Gastrocnemius medialis (tissue), 4 donors: ENCODE data around the gene PLSCR2. TPM values are rescaled to one million over a fixed set of nuclear protein-coding genes. Genes with fewer than 3 reads are reported as not detected.
"Not testable (repeated sequence)": the region's sequence is repeated elsewhere in the genome, so short reads cannot be mapped to it uniquely, and the experiment has no call there.

Source experiments
- ATAC-seq, 2 donors: fragments of 150-250 bp; one replicate each; pipeline ENCODE4 v1.9.1; 2016
- DNase-seq, 2 donors: peaks; one replicate each; pipeline ENCODE4 v3.0.0-alpha.2; 2019
- H3K27ac ChIP-seq, 4 donors: fragments of 200-600 bp; sonication (generic); 1 replicate in 1 of 4; 2 replicates in 3 of 4; pipeline ENCODE4 v1.5.1; 2016 to 2018; ENCODE audit warnings: mild to moderate bottlenecking in 2 of 4, moderate library complexity in 1 of 4
- H3K27me3 ChIP-seq, 3 donors: fragments of 200-600 bp; sonication (generic) in 2 of 3; 1 replicate in 1 of 3; 2 replicates in 2 of 3; pipeline versions ENCODE4 v1.5.1 to v1.6.0; 2016 to 2019; ENCODE audit warnings: mild to moderate bottlenecking in 1 of 3, moderate library complexity in 1 of 3
- H3K36me3 ChIP-seq, 2 donors: fragments of 200-600 bp; sonication (generic) in 1 of 2; one replicate each; pipeline ENCODE4 v1.5.1; 2017 to 2018
- H3K4me1 ChIP-seq, 2 donors: fragments of 200-600 bp; sonication (generic) in 1 of 2; one replicate each; pipeline ENCODE4 v1.5.1; 2016 to 2017; ENCODE audit warnings: mild to moderate bottlenecking in 2 of 2
- H3K4me3 ChIP-seq, 4 donors: fragments of 200-600 bp; sonication (generic) in 3 of 4; 1 replicate in 1 of 4; 2 replicates in 3 of 4; pipeline ENCODE4 v1.5.1; 2016 to 2019; ENCODE audit warnings: mild to moderate bottlenecking in 2 of 4
- H3K9me3 ChIP-seq, 3 donors: fragments of 200-600 bp; sonication (generic) in 2 of 3; 1 replicate in 1 of 3; 2 replicates in 2 of 3; pipeline ENCODE4 v1.5.1; 2016 to 2019
- POLR2A ChIP-seq, 2 donors: fragments of 450-650 bp; IDR thresholded peaks; one replicate each; pipeline ENCODE4 v1.6.1; 2017; ENCODE audit warnings: antibody characterized with exemption in 2 of 2, mild to moderate bottlenecking in 2 of 2, moderate library complexity in 2 of 2
- in situ Hi-C, 4 donors: fragments of 200-750 bp; cut with MboI; loops; one replicate each; pipeline versions ENCODE4 v1.15.0 to v1.8.0; 2017; ENCODE audit warnings: low sequenced_read_pairs in 4 of 4
- intact Hi-C: fragments of 100-400 bp; cut with DNase I; formaldehyde crosslinking; loops from one replicate; pipeline ENCODE4 v1.15.1; 2023; ENCODE audit warnings: low total_unique reads
- total RNA-seq, 4 donors: library from RNA; depleted of rRNA; stranded (reverse); fragments of >200 nt; gene quantifications; one replicate each; pipeline versions ENCODE4 v1.1.0 to v1.2.3, GENCODE V29; 2016
- TF ChIP-seq, protein P1 (sequence below), 5 experiments: fragments of 450-650 bp in 3 of 5; fragments of 200-600 bp in 2 of 5; sonication (generic) in 2 of 5; IDR thresholded peaks in 4 of 5; conservative IDR thresholded peaks in 1 of 5; 1 replicate in 4 of 5; 2 replicates in 1 of 5; pipeline ENCODE4 v1.5.1; 2016 to 2019; ENCODE audit warnings: antibody characterized with exemption in 5 of 5, mild to moderate bottlenecking in 3 of 5, moderate library complexity in 3 of 5

Gene PLSCR2
- total RNA-seq, 4 donors from 2014 or later: not detected

DNA sequence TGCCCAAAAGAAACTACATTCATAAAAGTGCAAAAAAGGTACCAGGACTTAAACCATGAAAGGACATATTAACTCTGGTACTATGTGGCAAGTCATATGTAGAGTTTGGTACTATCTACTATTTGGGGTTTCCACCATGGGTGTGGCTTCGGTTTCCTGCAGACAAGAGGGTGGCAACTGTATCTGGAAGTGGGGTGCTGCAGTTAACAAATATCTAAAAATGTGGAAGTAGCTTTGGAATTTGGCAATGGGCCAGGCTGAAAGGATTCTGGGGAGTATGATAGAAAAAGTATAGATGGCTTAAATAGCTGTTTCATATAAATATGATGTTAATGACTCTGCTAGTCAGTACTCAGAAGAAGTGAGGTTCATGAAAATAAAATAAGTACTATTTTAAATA lies 44.0 kb downstream of the PLSCR2 start:
- no peaks in the 10 kb centered on the region for H3K4me1 ChIP-seq
- no peak overlapping the region for H3K4me3 ChIP-seq
- DNase-seq (no peak), ATAC-seq (no peak)
- no peak overlapping the region for H3K27ac ChIP-seq
- intact Hi-C loops (no loop called here), in situ Hi-C loops (no loop called here)
- H3K9me3 ChIP-seq: no peaks in the 10 kb centered on the region
- H3K27me3 ChIP-seq: no peaks in the 10 kb centered on the region
- no peaks in the 10 kb centered on the region for H3K36me3 ChIP-seq
- TF ChIP-seq, protein P1, sequence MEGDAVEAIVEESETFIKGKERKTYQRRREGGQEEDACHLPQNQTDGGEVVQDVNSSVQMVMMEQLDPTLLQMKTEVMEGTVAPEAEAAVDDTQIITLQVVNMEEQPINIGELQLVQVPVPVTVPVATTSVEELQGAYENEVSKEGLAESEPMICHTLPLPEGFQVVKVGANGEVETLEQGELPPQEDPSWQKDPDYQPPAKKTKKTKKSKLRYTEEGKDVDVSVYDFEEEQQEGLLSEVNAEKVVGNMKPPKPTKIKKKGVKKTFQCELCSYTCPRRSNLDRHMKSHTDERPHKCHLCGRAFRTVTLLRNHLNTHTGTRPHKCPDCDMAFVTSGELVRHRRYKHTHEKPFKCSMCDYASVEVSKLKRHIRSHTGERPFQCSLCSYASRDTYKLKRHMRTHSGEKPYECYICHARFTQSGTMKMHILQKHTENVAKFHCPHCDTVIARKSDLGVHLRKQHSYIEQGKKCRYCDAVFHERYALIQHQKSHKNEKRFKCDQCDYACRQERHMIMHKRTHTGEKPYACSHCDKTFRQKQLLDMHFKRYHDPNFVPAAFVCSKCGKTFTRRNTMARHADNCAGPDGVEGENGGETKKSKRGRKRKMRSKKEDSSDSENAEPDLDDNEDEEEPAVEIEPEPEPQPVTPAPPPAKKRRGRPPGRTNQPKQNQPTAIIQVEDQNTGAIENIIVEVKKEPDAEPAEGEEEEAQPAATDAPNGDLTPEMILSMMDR (IDR thresholded peaks at IDR 0.05 in 4 of 5, conservative IDR thresholded peaks at IDR 0.05 in 1 of 5): no peak
- no peak for TF ChIP-seq POLR2A (IDR thresholded peaks at IDR 0.05)

DNA sequence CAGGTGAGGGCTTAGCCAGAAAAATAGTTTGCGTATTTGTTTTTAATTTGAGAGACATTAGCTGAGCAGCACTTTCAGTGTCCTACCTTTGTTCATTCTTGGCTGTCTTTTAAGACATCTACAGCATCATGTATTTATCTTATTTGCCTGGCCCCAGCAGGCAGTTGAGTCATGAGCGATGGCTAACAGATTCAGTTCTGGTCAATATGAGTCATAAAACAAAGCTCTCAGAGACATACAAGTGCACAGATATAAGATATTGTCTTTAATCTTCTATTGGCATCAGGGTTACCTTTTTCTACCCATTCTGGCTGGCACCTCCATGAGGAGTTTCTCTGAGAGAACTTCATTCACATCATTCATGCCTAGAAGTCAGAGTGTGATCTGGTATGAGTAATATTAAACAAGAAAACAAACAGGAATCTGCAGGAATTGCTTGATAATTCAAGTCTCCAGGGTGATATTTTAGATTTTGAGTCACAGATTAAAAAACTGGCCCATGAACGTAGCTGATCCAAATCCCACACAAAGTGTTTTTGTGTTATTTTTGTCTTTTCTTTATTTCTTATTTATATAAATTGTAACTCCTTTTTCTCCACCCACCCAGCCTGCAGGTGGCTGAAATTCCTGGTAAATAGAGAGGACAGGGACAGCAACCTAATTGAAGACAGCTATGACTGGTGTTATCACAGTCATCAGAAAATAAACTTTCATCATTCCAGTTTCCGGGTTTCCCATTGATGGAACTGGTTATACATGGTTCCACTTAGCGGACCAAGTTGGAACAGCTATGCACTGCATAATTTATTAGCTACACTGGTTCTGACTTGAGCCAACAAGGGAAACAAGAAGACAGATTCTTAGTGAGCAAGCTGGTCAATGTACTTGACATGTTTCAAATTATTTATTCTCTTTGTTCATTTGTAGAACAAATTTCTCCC lies 47.3 kb downstream of the PLSCR2 start:
- H3K9me3 ChIP-seq: no peaks in the 10 kb centered on the region
- ATAC-seq: no peak
- DNase-seq: no peak
- no peak overlapping the region for H3K4me3 ChIP-seq
- TF ChIP-seq POLR2A (IDR thresholded peaks at IDR 0.05): no peak
- TF ChIP-seq, protein P1 (IDR thresholded peaks at IDR 0.05 in 4 of 5, conservative IDR thresholded peaks at IDR 0.05 in 1 of 5): no peak
- H3K27me3 ChIP-seq: no peaks in the 10 kb centered on the region
- no peaks in the 10 kb centered on the region for H3K4me1 ChIP-seq
- H3K36me3 ChIP-seq: no peaks in the 10 kb centered on the region
- in situ Hi-C loops: no loop called here
- H3K27ac ChIP-seq: no peak overlapping the region
- intact Hi-C loops: no loop called here

DNA sequence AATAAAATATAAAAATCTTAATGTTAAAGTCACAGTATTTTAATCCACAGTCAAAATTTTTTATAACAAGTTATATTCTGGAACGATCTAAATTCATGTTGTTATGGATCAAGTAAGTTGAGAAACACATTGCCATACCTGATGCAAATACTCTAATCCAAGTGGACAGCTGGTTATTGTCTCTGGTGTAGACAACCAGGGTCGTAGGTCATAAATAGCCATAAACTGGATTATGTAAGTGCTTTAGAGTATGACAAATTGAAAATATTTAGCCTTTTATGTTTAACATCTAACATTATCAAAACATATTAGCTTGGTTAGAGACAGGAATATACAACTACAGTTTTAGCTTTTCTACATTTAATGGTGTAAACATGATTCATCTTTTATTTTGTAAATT lies 53.0 kb downstream of the PLSCR2 start:
- Histone ChIP-seq H3K4me3 (no peak overlapping the region), H3K36me3 (no peaks in the 10 kb centered on the region), H3K27ac (no peak overlapping the region), H3K9me3 (no peaks in the 10 kb centered on the region), H3K4me1 (no peaks in the 10 kb centered on the region), H3K27me3 (no peaks in the 10 kb centered on the region)
- TF ChIP-seq POLR2A (IDR thresholded peaks at IDR 0.05): no peak
- TF ChIP-seq, protein P1 (IDR thresholded peaks at IDR 0.05 in 4 of 5, conservative IDR thresholded peaks at IDR 0.05 in 1 of 5): no peak
- in situ Hi-C loops: no loop called here
- intact Hi-C loops: no loop called here
- DNase-seq (no peak), ATAC-seq (no peak)

DNA sequence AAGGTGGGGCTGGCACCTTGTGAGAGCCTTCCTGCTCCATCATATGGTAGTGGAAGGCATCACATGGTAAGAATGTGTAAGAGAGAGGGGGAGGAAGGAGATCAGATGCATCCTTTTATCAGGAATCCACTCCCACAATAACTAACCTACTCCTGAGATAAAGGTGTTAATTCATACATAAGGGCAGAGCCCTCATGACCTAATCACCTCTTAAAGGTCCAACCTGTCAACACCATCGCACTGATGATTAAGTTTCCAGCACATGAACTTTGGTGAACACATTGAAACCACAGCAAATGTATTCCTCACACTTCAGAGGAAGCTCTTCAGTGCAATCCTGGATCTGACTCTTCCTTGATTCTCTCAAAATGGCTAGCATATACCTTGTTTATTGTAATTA lies 55.4 kb downstream of the PLSCR2 start:
- in situ Hi-C loops (no loop called here), intact Hi-C loops (no loop called here)
- Histone ChIP-seq H3K9me3 (no peaks in the 10 kb centered on the region), H3K36me3 (no peaks in the 10 kb centered on the region), H3K4me3 (no peak overlapping the region), H3K4me1 (no peaks in the 10 kb centered on the region), H3K27ac (no peak overlapping the region), H3K27me3 (no peaks in the 10 kb centered on the region)
- no peak for DNase-seq
- TF ChIP-seq, protein P1 (IDR thresholded peaks at IDR 0.05 in 4 of 5, conservative IDR thresholded peaks at IDR 0.05 in 1 of 5): no peak
- TF ChIP-seq POLR2A (IDR thresholded peaks at IDR 0.05): no peak
- ATAC-seq: no peak

DNA sequence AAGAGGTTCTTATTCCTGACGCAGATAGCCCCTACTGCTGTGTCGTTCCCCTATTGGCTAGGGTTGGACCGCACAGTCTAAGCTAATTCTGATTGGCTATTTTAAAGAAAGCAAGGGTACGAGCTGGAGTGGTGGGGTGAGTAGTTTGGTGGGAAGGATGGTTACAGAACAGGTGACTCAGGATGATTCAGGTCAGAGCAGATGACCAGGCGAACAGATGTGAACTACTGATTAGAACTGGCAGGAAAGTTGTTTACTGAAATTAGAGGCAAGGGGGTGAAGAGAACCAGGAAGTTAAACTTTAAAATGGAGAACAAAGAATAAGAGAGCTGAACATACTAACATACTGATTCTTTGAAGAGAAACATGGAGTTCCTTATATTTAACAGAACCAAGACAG lies 56.6 kb downstream of the PLSCR2 start:
- DNase-seq, intact Hi-C loops, H3K4me1 ChIP-seq, H3K27ac ChIP-seq, H3K27me3 ChIP-seq, H3K36me3 ChIP-seq, in situ Hi-C loops, ATAC-seq, H3K4me3 ChIP-seq, H3K9me3 ChIP-seq: not testable (repeated sequence)
